NK-92 (cell line): ENCODE results near the gene TMEM187.

Experiments used
- DNase-seq: peaks from one replicate; lab custom pipeline; 2025; ENCODE audit not compliant: unreplicated experiment; lab: John Stamatoyannopoulos, UW

The TMEM187 gene

DNA sequence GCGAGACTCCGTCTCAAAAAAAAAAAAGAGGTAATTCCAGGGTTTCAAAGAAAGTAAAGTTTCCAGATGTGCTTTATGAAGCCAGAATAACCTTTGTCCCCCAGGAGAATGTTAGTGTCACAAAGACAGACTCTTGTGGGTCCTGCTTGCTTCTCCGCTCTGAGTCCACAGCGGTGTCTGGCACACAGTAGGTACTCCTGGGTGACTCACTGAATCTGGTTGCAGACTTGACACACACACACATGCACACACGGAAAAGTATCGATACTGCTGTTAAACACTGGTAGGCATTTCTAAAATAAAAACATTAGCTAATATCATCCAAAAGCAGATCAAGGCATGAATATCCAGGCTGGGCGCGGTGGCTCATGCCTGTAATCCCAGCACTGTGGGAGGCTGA, 22.9 kb downstream of the TMEM187 start:
- no peak for DNase-seq

DNA sequence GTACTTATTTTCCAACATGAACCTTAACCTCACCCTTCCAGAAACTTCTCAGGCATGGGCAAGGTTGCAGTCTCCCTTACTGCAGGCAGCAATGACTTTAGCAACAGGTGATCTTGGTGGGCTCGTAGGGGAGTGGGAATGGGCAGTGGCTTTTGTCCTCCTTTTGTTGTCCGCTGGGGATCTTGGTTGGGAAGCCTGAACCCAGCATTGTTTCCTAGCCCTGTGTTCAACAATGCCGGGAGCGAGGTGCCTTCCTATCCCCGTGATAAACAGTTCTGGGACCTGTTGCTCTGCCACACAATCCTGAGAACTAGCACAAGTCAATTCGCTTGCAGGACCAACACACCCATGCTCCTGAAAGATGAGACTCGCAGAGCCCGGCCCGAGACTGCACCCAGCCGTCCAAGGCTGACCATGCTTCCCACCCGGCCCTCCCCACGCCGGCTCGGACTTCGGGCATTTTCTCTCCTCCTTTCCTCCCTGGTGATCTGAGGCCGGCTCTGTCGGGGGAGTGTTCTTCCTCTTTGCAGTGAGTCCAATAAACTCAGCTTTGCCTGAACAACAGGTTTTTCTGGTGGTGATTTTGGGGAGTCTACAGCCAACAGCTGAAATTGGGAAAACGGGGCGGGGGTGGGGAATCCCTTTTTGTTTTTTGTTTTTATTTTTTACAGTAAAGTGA, 26.9 kb downstream of the TMEM187 start:
- no peak for DNase-seq

DNA sequence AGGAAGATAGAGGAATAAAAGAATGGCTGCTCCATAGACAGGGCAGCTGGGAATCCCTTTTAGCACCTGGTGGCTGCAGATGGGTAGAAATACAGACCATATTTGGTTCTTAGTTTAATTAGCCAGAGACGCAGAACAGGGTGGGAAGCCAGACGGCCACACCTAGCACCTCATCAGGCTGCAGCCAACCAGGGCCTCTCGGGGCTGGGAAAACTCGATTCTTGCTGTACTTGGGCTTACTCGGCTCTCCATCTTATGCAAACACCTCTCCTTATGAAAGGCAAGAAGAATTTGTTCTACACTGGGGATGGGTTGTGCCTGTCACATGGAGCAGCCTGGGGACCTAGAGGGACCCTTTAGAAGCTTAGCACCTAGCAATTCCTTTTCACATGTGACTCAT, 27.5 kb downstream of the TMEM187 start:
- DNase-seq: no peak

DNA sequence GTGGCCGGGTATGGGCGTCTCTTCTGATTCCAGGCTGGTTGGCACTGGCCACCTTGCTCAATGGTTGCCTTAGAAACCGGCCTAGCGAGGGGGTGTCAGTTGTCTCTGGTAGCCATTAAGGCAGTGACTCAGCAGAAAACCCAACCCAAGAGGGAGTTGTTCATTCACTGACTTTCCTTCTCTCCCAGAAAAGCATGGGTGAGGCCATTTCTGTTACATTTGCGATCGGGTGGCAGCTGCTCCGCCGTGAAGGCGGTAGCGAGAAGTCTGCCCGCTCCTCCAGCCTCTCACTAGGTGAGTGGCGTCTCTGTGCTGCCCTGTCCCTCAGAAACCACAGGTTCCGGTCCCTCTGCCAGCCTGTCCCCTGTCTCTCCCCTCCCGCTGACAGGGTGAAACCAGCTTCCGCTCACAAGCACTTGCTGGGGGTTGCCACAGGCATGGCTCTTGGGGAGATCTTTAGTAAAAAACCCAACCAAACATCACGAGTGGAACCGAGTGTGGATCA, 29.7 kb downstream of the TMEM187 start:
- DNase-seq: no peak

DNA sequence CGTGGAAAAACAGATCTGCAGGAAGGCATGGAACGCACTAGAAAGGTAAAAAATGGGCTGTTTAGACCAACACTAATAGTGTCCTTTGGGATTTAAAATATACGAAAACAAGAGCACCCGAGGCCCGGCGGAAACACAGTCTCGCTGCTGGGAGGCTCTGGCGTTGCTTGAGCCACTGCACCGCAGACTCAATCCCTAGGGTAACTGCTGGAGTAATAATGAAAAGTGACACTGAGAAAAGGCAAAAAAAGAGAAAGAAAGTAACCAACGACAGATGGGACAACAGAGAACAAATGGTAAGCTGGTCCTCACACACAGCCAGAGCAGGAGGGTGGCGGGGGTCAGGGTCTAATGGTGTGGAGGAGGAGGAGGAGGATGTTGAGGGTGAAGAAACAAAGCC, 31.8 kb downstream of the TMEM187 start:
- DNase-seq: no peak

DNA sequence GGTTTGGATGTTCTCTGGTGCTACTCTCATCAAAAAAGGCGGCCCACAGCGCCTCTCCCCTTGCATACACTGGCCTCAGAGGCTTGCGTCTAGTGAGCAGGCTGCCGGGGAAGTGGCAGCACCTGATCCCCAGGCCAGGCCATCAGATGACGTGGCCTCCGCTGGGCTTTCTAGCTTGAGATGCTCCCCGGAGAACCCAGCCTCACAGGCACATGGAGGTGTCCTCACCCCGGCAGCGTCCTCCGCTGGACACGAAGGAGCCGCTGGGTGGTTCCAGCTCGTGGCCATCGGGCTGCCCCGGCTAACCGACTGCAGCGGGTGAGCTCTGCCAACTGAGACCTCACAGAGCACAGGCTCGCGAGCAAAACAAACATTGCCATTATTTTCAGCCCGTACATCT, 34.4 kb downstream of the TMEM187 start:
- no peak for DNase-seq

DNA sequence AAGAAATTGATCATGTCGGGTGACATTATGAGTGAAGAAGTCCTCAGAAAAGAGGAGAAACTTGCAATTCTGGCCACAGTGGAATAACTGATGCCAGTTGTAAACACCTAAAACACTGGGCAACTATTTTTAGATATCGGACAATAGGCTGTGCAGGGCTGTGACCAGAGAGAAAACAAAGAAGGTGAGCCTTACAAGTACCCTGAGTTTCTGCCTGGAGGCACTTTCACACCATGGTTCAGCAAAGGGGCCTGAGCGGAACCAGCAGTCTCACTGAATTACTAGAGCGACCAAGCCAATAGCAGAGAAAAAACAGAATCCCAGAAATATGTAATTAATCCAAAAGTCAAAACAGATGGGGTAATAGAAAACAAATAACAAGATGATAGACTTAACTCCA, 36.0 kb downstream of the TMEM187 start:
- DNase-seq: no peak

DNA sequence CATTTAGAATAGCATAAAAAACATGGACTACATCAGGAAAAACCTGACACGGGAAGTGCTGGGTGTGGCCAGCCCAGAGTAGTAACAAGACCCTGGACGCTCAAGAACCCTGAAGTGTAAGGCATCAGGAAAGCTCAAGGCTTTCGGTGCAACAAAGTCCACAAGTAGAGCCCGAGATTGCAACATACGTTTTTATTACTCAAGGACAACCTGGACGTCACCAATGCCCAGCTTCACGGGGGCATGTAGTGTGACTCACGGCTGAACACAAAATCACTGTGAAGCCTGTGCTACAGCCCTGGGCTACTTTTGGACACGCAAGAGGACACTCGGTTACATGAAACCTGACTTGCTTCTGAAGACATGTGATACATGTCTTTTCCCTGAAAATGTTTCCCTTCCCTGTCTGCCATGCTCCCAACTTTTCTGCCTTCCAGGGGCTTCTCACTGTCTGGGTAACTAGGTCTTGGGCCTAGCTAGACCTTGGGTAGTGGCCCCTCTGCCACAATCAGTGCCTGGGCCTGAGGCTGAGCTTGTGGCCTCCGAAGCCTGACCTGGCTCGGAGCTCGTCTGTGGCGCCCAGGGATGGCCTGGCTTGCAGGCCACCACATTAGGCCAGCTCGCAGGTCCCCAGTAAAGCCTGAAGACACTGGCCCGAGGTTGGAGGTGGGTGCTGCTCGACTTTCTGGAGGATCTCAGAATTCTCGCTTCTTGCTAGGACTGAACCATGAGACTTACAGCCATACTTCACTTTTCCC, 38.0 kb downstream of the TMEM187 start:
- no peak for DNase-seq

DNA sequence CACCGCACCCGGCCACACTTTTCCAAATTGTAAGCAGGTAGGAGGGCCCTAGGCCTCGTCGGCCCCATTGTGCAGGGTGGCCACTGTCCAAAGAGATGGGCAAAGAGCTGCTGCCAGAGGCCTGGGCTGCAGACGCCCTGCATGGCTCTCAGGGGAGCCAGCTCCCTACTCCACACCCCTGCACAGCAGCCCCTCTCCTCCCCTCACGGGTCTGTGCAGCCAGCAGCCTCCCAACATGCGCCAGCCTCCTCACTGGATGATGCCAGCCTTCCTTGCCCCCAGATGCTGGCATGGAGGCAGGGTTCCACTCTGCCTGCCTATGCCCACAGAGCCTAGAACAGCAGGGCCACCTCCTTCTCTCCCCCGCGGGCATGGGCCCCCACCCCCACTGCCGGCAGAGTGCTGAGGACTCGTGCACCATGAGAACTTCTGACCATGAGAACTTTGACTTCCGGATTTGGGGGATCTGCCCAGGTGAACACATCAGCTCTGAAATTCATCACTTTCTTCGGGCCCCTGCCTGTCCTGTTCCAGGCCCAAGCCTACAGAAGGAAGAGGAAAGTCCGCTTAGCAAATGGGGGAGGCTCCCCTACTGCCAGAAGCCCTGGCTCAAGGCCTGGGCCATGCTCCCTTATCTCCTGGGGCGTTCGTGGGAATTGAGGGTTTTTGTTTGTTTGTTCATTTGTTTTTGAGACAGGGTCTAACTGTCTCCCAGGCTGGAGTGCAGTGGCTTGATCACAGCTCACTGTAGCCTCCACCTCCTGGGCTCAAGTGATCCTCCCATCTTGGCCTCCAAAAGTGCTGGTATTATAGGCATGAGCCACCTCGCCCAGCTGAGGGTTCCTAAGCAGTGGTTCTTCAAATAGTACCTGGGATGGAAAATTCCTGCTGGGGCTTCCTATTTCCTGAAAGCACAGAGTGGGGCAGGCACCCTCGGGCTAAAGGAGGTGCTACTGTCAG, 39.1 kb downstream of the TMEM187 start:
- DNase-seq: no peak

DNA sequence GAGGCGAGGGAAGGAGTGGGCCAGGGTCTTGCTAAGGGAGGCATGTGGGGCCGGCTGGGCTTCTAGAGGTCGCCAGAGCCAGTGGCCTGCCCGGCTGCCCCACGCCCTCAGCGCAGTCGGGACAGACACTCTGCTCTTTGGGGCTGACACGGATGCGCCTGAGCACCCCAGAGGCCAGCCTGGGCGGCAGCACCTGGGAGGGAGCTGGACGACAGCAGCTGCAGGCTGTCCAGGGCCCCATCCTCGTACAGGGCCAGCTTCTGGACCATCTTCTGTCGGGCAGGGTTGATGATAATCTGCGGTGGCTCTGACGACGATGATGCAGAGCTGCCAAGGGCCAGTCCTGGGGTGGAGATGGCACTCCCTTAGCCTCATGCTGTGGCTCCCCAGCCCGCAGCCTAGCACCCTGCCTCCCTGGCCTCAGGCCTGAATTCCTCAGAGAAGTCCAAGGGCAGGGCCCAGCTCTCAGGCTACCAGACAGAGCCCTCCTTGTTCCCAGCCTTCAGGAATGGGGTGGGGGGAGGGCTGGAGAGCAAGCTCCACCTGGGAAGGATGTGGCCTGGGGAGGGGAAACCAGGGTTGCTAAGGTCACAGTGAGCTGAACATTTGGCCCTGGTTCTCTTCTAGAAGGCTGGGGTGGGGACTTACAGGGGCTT, 39.9 kb downstream of the TMEM187 start:
- DNase-seq: no peak

DNA sequence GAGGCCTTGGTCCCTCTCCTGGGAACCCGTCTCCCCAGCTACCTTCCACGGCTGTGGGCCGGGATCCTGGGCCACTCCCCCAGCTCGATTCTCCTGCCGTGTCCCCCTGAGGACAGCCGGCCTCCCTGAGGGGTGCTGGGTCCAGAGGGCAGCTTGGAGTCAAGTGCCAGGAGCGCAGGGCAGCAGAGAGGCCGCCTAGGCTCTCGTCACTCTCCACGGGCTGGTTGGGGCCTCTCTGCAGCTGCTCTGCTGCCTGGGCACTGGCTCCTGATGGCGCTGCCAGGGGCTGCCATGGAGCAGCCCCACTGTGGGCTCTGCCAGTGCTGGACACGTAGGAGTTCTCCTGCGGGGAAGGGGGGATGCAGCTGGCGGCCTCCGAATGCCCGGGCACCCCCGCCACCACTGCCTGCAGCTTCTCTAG, 40.5 kb downstream of the TMEM187 start:
- no peak for DNase-seq

DNA sequence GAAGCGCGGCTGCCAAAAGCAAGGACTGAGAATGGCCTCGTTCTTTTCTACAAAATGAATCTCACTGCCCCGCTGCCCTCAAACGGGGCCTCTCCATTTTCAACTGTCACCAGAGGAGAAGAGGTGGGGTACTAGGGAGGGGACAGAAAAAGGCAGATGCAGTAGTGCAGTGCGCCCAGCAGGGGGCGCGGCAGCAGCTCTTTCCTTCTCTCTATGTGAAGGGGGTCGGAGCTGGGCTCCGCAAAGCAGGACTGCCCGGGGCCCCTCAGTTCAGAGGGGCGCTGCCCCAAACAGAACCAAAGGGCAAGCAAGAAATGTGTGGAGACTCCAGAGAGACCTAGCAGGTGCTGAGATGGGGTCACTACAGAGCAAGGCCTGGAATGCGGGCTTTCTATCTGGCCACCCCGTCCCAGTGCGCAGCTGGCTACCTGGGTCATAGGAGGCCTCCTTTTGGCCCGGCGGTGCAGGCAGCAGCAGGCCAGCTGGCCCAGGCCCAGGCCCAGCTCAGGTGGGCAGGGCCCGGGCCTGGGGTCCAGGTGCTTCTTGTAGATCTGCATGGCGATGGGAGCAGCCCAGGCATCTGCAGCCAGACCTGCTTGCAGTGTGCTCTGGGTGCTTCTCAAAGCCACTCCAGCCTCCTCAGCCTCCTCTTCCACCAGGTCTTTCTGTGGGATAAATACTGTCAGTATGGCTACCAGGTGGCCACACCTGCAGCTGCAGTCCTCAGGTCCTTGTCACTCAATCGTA, 41.2 kb downstream of the TMEM187 start:
- DNase-seq: no peak

DNA sequence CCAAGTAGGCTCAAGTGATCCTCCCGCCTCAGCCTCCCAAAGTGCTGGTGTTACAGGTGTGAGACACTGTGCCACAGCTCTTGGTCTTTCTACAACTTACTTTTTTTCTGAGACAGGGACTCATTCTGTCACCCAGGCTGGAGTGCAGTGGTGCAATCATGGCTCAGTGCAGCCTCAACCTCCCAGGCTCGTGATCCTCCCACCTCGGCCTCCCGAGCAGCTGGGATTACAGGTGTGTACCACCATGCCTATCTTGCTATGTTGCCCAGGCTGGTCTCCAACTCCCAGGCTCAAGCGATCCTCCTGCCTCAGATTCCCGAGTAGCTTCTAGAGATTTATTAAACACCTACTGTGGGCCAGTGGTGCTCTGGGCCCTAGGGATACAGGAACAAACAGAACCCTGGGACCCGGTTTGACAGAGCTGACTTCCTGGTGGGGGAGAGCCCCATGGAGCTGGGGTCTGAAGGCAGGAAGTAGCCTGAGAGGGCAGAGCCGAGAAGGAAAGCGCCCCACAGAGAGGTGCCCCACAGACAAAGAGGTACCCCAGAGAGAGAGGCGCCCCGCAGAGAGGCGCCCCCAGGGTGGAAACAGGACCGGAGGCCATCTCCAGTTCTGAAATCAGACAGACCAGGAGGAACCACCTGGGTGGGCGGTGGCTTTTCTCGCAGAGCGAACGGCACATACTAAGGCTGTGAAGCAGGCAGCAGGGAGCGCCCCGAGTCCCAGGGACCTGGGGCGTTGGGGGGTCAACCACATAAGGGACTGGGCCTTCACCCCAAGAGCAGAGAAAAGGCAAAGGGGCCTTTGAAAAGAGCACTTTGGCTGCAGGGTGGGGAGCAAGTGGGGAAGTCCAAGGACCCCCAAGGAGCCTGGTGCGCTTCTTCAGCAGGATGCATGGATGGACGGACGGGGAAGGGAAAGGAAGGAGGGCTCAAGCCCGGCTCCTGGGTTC, 42.2 kb downstream of the TMEM187 start:
- no peak for DNase-seq

DNA sequence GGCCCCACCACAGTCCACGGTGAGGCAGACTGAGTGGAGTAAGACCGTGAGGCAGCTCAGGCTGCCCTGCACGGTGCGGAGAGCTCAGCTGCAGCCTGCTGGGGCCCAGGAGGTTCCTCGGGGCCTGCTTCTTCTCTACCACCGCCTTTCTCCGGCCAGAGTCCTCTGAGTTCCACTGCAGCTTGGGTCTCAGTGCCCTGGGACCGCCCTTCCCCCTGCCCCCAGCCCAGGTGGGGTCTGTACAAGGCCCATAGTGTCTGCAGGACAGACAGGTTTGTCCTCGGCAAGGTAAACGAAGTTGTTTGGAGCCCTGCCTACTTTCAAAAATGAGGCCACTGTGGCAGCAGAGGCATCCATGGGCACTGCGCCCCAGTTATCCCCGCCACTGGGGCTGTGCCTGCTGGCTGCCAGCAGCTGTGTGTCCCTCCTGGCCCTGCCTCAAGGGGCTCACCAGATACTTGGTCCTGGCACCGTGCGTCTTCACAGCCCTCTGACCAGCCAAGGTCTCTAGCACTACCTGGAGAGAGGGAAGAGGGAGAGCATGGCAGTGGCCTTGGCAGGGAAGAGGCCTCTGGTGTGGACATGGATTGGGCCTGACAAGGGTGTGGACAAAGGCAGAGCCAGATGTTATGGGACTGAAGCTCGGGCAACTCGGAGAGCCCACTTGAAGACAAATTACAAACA, 43.2 kb downstream of the TMEM187 start:
- DNase-seq: no peak

DNA sequence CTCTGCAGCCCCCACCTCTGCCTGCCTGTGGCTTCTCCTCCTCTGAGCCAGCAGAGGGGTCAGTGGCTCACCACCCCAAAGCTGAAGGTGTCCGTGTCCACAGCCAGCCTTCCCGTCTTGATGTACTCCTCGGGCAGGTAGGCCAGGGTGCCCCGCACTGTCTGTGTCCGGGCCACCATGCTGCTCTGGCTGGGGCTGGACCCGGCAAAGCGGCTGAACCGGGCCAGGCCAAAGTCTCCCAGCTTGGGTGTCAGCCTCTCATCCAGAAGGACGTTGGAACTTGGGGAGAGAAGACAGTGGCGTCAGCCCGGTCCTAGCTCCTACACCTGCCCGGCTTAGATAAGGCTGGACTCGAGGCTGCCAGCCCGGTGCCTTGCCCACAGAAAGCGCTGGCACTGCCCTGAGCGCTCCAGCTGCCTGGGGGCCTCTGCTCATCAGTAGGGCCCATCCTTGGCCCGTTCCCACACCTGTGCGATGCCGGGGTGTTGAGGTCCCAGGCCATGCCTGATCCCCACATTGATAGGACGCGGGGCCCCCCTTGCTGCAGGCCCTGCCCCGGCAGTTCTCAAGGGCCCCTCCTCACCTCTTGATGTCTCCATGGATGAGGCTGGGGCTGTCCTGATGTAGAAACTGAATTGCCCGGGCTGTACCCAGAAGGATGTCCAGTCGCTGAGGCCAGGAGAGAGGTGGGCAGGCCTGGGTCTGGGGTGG, 44.0 kb downstream of the TMEM187 start:
- DNase-seq: no peak

DNA sequence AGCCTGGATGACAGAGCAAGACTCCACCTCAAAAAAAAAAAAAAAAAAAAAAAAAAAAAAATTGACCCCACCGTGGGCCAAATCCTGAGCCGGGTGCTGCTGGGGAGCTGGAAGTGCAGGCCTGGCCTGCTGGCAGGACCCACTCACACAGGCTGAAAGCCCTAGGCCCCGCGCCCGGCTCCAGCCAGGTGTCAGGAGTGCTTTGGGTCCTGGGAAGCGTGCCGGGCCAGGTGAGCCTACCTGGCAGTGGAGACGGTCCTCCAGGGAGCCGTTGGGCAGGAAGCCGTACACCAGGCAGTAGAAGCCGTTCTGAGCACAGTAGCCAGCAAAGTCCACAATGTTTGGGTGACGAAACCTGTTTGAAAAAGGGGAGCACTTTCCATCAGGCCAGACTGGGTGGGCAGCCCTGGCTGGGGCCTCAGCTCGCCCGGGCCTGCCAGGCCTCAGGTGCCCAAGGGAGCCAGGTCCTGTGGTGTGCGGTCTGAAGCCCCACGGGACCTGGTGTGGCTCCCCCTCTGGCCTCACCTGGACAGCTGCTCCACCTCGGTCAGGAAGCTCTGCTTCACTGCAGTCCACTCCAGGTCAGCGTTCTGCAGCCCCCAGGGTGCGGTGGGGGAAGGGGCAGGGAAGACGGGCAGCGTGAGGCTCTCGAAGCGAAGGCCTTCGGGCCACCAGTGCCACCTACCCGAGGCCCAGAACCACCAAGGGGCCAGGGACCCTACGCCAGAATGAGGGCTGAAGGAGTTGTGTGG, 45.4 kb downstream of the TMEM187 start:
- no peak for DNase-seq

DNA sequence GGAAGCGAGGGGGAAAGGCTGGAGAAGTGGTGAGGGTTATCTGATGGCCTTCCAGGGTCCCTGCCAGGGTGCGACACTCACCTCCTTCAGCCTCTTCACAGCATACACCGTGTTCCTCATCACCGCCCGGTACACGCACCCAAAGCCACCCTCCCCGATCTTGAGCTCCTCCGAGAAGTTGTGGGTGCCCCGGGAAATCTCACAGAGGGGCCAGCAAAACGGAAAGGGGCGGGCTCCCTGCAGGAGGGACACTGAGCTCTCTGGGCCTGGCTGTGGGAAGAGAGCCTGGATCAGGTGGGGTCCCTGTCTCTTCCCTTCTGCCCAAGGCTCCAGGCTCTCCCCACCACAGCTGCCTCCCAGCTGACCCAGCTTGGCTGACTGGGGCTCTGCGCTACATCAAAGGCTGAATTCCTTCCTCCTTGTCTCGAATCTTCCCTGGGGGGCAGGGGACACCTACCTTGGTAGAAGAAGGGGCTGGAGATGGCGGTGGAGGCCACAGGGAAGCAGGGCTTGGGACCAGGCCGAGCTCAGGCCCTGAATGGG, 46.0 kb downstream of the TMEM187 start:
- DNase-seq: no peak
